IPS DF 19.7 (cell line): ENCODE measurements around the gene FN3KRP.

Experiments used
- DNase-seq: peaks from one replicate; pipeline ENCODE4 v3.0.0-alpha.2; 2013; ENCODE audit warnings: low read depth, low spot score

The FN3KRP gene

DNA sequence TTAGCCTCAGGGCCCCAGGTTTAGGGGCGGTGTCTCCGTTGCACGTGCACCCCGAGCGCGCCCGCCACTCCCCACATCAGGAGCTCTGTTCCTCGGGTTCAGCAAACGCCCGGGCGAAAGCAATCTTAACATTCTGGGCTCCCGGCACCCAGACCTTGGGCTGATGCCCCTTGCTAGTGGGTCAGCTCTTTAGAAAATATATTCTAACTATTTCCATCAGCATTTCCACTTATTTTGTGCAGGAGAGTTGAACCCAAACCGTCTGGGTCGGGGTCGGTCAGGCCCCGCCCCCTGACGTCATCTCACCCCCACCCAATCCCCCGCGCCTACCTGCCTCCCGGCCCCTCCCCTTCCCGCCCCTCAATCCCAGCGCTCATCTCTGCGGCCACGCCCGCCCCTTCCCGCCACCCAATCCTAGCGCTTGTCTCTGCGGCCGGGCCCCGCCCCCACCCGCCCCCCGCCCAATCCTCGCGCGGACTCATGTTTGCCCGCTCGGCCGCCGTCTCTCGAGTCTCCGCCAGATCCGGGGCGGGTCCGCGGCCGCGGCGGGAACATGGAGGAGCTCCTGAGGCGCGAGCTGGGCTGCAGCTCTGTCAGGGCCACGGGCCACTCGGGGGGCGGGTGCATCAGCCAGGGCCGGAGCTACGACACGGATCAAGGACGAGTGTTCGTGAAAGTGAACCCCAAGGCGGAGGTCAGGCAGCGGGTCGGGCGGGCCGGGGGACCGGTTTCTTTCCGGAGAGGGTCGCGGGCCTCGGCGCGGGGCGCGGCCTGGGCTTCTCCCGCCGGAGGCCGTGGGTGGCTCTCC, at the start of gene FN3KRP:
Gene FN3KRP, plus strand, starts transcription at position 504 of the 808 bp plus-strand sequence. Its CDS starts 50 bp downstream, at position 554.
- DNase-seq = no peak

- DNase-seq = no peak
Measured at GRCh38 chr17:82666931-82667667, 49.4 kb upstream of the FN3KRP start.

- DNase-seq = no peak
Measured at GRCh38 chr17:82667668-82668000, 48.9 kb upstream of the FN3KRP start.

- no peak for DNase-seq
Measured at GRCh38 chr17:82668024-82668630, 48.4 kb upstream of the FN3KRP start.

GRCh38 chr17:82668631-82669099, 47.8 kb upstream of the FN3KRP start:
- peak; percentile 35 for DNase-seq

- DNase-seq = no peak
Measured at GRCh38 chr17:82670661-82671450, 45.6 kb upstream of the FN3KRP start.

- no peak for DNase-seq
Measured at GRCh38 chr17:82674656-82675475, 41.6 kb upstream of the FN3KRP start.

DNA sequence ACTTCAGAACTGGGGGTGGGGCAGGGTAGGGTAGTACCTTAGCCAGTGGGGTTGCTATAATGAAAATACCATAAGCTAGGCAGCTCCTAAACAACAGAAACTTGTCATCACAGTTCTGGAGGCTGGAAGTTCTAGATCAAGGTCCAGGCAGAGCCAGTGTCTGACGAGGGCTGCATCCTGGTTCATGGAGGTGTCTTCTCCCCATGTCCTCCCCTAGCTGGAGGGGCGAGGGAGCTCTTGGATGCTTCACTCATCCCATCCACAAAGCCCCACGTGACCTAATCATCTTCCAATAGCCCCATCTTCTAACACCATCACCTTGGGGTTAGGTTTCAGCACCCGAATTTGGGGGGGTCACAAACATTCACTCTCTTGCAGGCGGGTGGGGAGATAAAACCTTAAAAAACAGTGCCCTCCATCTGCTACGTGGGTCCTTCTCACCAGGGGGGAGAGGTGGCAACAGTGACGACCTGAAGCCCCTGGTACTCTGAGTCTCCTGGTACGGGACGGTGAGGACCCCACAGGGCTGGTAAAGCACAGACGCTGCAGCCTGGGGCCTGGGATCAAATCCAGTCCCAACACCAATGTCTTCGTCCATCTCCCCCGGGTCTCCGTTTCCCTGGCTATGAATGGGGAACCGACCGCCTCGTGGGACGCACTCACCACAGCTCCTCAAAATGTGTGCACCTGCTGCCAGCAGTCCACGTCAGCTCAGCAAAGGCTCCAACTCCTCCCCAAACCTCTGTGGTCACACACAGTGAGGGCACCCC, 40.8 kb upstream of the FN3KRP start:
- no peak for DNase-seq

DNA sequence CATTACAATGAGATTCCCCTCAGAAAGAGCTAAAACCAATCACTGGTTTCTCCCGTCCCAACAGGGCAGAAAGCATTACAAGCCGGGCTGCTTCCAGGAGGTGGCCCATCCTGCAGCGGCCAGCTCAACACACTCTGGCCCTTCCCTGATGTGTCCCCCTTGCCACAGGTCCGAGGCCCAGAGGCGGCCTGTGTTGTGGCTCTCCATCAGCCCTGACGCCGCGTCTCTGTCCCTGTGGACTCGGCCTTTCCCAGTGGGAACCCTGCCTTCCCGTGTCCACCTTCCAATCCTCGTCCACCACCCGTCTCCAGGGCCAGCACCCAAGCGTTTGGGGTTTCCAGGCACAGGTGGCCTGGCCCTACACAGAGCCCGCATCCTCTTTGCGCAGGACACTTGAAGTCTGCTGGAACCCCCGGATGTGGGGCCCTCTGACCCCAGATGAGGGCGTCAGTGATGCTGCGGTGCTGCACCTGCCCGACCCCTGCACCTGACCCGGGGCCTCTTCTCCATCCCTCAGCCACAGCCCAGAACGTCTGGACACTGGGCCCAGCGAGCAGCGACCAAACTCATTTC, 39.1 kb upstream of the FN3KRP start:
- DNase-seq = no peak

- DNase-seq = no peak
Measured at GRCh38 chr17:82678265-82678891, 38.1 kb upstream of the FN3KRP start.

DNA sequence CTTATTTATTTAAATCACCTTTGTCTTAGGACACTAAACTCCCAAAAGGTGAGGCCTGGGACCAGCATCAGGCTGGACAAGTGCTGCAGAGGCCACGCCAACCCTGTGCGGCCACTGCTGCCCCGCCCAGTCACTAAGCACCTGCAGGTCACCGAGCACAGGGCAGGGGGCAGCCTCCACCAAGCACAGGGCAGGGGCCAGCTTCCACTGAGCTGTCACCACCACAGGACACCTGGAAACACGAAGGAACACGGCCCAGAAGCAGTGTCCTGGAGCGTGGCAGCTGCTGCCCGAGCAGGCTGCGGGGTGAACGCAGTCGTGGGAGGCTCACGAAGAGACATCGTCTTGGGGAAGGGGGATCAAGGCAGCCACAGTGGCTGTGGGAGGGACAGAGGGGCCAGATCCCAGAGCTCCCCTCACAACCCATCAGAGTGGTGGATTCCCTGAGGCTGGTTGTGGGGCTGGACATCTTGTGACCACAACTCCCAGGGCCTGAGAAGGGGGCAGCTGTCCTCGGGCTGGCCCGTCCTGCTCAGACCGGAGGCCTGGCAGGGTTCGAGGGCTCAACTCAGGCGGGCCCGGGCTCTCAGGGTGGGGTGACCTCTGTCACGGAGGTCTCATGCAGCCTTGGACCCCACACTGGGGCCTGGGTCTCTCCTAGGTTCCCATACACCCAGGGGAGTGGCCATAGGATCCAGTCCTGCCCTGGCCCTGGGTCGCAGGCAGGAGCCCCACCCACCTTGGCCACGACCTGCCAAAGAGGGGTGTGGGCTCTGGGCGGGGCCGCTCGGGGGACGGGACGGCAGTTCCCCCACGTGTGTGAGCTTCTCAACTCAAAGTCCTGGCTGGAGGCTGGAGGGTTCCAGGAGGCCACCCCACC, 36.7 kb upstream of the FN3KRP start:
- no peak for DNase-seq

GRCh38 chr17:82681547-82681946, 35.0 kb upstream of the FN3KRP start:
- no peak for DNase-seq

DNA sequence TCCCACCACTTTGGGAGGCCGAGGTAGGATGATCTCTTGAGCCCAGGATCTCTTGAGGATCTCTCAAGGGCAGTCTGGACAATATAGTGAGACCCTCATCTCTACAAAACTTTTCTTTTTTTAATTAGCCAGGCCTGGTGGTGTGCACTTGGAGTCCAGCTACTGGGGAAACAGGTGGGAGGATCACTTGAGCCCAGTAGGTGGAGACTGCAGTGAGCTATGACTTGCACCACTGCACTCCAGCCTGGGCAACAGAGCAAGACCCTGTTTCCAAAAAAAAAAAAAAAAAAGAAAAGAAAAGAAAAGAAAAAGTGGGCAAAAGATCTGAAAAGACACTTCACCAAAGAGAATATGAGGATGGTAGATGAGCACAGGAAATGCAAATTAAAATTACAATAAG, 33.0 kb upstream of the FN3KRP start:
- DNase-seq = no peak

GRCh38 chr17:82684228-82684841, 32.2 kb upstream of the FN3KRP start:
- DNase-seq = no peak

- no peak for DNase-seq
Measured at GRCh38 chr17:82685291-82685690, 31.2 kb upstream of the FN3KRP start.

- DNase-seq = no peak
Measured at GRCh38 chr17:82686366-82687324, 29.9 kb upstream of the FN3KRP start.
